Activated T-cell treated with anti-CD3 and anti-CD28 coated beads, Interleukin-2, amount 50 U/mL, for 4 hours (primary cell): ENCODE measurements around the gene DSG2. TPM values are rescaled to one million over a fixed set of nuclear protein-coding genes. Genes with fewer than 3 reads are reported as not detected.

Experiments used
- ATAC-seq, 2 donors: fragments of 200-7000 bp; cut with Tn5 transposase; one replicate each; pipeline ENCODE4 v1.10.0; 2021
- DNase-seq: peaks from one replicate; pipeline ENCODE4 v3.0.0-alpha.2; 2020
- H3K27me3 Mint-ChIP-seq: one replicate; pipeline ENCODE4 v1.8.0; 2021; ENCODE audit warnings: low read depth, mixed read lengths
- H3K36me3 Mint-ChIP-seq: one replicate; pipeline ENCODE4 v1.8.0; 2022; ENCODE audit warnings: mixed read lengths; ENCODE audit not compliant: insufficient read depth
- H3K4me1 Mint-ChIP-seq: one replicate; pipeline ENCODE4 v1.8.0; 2021; ENCODE audit warnings: low read depth, mixed read lengths
- H3K4me3 Mint-ChIP-seq: one replicate; pipeline ENCODE4 v1.8.0; 2021; ENCODE audit warnings: mild to moderate bottlenecking, moderate library complexity, mixed read lengths
- H3K9me3 Mint-ChIP-seq: one replicate; pipeline ENCODE4 v1.8.0; 2021; ENCODE audit warnings: mixed read lengths
- total RNA-seq, 3 donors: library from RNA; stranded (reverse); gene quantifications; one replicate each; pipeline ENCODE4 v1.2.1, GENCODE V29; 2021

DSG2 gene
- total RNA-seq, 3 donors from 2014 or later = 0.24 to 0.33 (median 0.27) TPM

GRCh38 chr18:31581498-31582197 lies 83.7 kb downstream of the DSG2 start:
- no peak for DNase-seq
- Mint-ChIP-seq H3K27me3 (no peaks in the 10 kb centered on the region), H3K9me3 (no peaks in the 10 kb centered on the region), H3K4me3 (no peak overlapping the region), H3K4me1 (no peaks in the 10 kb centered on the region), H3K36me3 (no peaks in the 10 kb centered on the region)
- ATAC-seq = no peak

- Mint-ChIP-seq H3K27me3 (peaks cover 3% of the 10 kb centered on the region), H3K4me3 (no peak overlapping the region), H3K36me3 (no peaks in the 10 kb centered on the region), H3K4me1 (no peaks in the 10 kb centered on the region), H3K9me3 (no peaks in the 10 kb centered on the region)
- no peak for ATAC-seq
- no peak for DNase-seq
These were observed 85.3 kb downstream of the DSG2 start for GRCh38 chr18:31583185-31583854.

GRCh38 chr18:31585991-31586390 lies 88.0 kb downstream of the DSG2 start:
- H3K4me1 Mint-ChIP-seq = no peaks in the 10 kb centered on the region
- no peak for ATAC-seq

GRCh38 chr18:31586616-31587015 lies 88.6 kb downstream of the DSG2 start:
- DNase-seq (no peak), ATAC-seq (no peak)
- no peak overlapping the region for H3K4me3 Mint-ChIP-seq
- H3K36me3 Mint-ChIP-seq = no peaks in the 10 kb centered on the region
- H3K4me1 Mint-ChIP-seq = no peaks in the 10 kb centered on the region
- H3K27me3 Mint-ChIP-seq = peaks cover 6% of the 10 kb centered on the region
- H3K9me3 Mint-ChIP-seq = no peaks in the 10 kb centered on the region

More at GRCh38 chr18:31585991-31586390, 88.0 kb downstream of the DSG2 start:
- H3K27me3 Mint-ChIP-seq = peaks cover 6% of the 10 kb centered on the region
- H3K4me3 Mint-ChIP-seq = no peak overlapping the region
- H3K9me3 Mint-ChIP-seq = no peaks in the 10 kb centered on the region
- no peaks in the 10 kb centered on the region for H3K36me3 Mint-ChIP-seq
- DNase-seq = no peak

GRCh38 chr18:31587529-31587928 lies 89.6 kb downstream of the DSG2 start:
- no peaks in the 10 kb centered on the region for H3K4me1 Mint-ChIP-seq

GRCh38 chr18:31590570-31590969 lies 92.6 kb downstream of the DSG2 start:
- no peaks in the 10 kb centered on the region for H3K9me3 Mint-ChIP-seq
- no peak for ATAC-seq
- no peaks in the 10 kb centered on the region for H3K4me1 Mint-ChIP-seq
- no peaks in the 10 kb centered on the region for H3K36me3 Mint-ChIP-seq
- no peak overlapping the region for H3K4me3 Mint-ChIP-seq
- H3K27me3 Mint-ChIP-seq = peaks cover 6% of the 10 kb centered on the region
- no peak for DNase-seq

More at GRCh38 chr18:31587529-31587928, 89.6 kb downstream of the DSG2 start:
- H3K4me3 Mint-ChIP-seq = no peak overlapping the region
- H3K9me3 Mint-ChIP-seq = no peaks in the 10 kb centered on the region
- H3K36me3 Mint-ChIP-seq = no peaks in the 10 kb centered on the region
- ATAC-seq (no peak), DNase-seq (no peak)
- H3K27me3 Mint-ChIP-seq = peaks cover 6% of the 10 kb centered on the region

GRCh38 chr18:31591113-31591512 lies 93.1 kb downstream of the DSG2 start:
- Mint-ChIP-seq H3K4me3 (no peak overlapping the region), H3K9me3 (no peaks in the 10 kb centered on the region), H3K36me3 (no peaks in the 10 kb centered on the region), H3K4me1 (no peaks in the 10 kb centered on the region), H3K27me3 (peaks cover 6% of the 10 kb centered on the region)
- no peak for DNase-seq
- no peak for ATAC-seq

GRCh38 chr18:31591628-31592027 lies 93.7 kb downstream of the DSG2 start, which contains the start of gene TTR:
Gene TTR, plus strand, starts transcription at chr18:31591877. Its CDS starts 26 bp downstream, at chr18:31591903.
- H3K27me3 Mint-ChIP-seq = peaks cover 6% of the 10 kb centered on the region
- ATAC-seq (no peak), DNase-seq (no peak)
- no peak within 1 kb of the TSS for H3K4me3 Mint-ChIP-seq
- H3K4me1 Mint-ChIP-seq = no peaks in the 10 kb centered on the region
- no peaks in the 10 kb centered on the region for H3K9me3 Mint-ChIP-seq
- no peaks in the 10 kb centered on the region for H3K36me3 Mint-ChIP-seq

GRCh38 chr18:31592506-31593157 lies 94.7 kb downstream of the DSG2 start:
- Mint-ChIP-seq H3K4me1 (no peaks in the 10 kb centered on the region), H3K9me3 (no peaks in the 10 kb centered on the region), H3K4me3 (no peak overlapping the region), H3K27me3 (peaks cover 3% of the 10 kb centered on the region), H3K36me3 (no peaks in the 10 kb centered on the region)
- ATAC-seq = no peak
- no peak for DNase-seq

- Mint-ChIP-seq H3K27me3 (peaks cover 3% of the 10 kb centered on the region), H3K36me3 (no peaks in the 10 kb centered on the region), H3K9me3 (no peaks in the 10 kb centered on the region), H3K4me1 (no peaks in the 10 kb centered on the region), H3K4me3 (no peak overlapping the region)
- DNase-seq (no peak), ATAC-seq (no peak)
These were observed 97.3 kb downstream of the DSG2 start for GRCh38 chr18:31595121-31595771.

GRCh38 chr18:31596081-31596872 lies 98.3 kb downstream of the DSG2 start:
- Mint-ChIP-seq H3K4me1 (no peaks in the 10 kb centered on the region), H3K27me3 (no peaks in the 10 kb centered on the region), H3K4me3 (no peak overlapping the region), H3K9me3 (no peaks in the 10 kb centered on the region), H3K36me3 (no peaks in the 10 kb centered on the region)
- ATAC-seq = no peak
- no peak for DNase-seq

GRCh38 chr18:31598021-31598805 lies 100.2 kb downstream of the DSG2 start:
- no peaks in the 10 kb centered on the region for H3K4me1 Mint-ChIP-seq
- H3K9me3 Mint-ChIP-seq = no peaks in the 10 kb centered on the region
- no peaks in the 10 kb centered on the region for H3K36me3 Mint-ChIP-seq
- peaks cover under 1% of the 10 kb centered on the region for H3K27me3 Mint-ChIP-seq
- ATAC-seq (no peak), DNase-seq (no peak)
- H3K4me3 Mint-ChIP-seq = no peak overlapping the region
